ENCODE results near the gene FZR1. TPM values are rescaled to one million over a fixed set of nuclear protein-coding genes. Genes with fewer than 3 reads are reported as not detected.
"Not testable (repeated sequence)": the region's sequence is repeated elsewhere in the genome, so short reads cannot be mapped to it uniquely, and the experiment has no call there.

The FZR1 gene
- total and polyA plus RNA-seq, 2 experiments from 2014 or later, result 16.1 to 39.2 TPM

DNA sequence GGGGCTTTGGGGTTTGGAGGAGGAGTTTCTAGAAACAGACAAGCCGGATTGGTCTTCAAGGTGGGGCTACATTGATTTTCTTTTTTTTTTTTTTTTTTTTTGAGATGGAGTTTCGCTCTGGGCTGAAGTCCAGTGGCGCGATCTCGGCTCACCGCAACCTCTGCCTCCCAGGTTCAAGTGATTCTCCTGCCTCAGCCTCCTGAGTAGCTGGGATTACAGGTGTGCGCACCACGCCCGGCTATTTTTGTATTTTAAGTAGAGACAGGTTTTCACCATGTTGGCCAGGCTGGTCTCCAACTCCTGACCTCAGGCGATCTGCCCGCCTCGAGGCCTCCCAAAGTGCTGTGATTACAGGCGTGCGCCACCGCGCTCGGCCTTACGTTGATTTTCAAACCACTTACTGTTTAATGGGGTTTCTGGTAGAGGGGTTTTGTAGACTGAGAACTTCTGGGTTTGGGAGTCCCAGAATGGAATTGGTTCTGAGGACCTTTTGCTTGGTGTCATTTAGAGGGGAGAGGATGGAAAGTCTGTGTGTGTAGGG is 2.1 kb downstream of the FZR1 start:
- not testable (repeated sequence) for H3K9me3 Mint-ChIP-seq; H3K9me2 ChIP-seq (ENCODE audit: insufficient read depth); H3K27me3 ChIP-seq (ENCODE audit: insufficient read depth); DNase-seq (ENCODE audit: low spot score); H3K36me3 ChIP-seq (ENCODE audit: insufficient read depth); ATAC-seq; H3K27ac ChIP-seq (ENCODE audit: low read depth); H4K20me1 ChIP-seq (replicated peaks; ENCODE audit: insufficient read depth); H3K27ac Mint-ChIP-seq; H3F3A ChIP-seq (replicated peaks; ENCODE audit: low read depth); H2AFZ ChIP-seq
- Histone ChIP-seq H3K4me3 (peak overlapping the region; percentile 86), H3K4me1 (ENCODE audit: insufficient read depth) (peaks cover 15% of the 10 kb centered on the region), H3K4me2 (peak overlapping the region; percentile 97; the same call in 1 of the 2 replicates), H3K79me2 (replicated peaks; ENCODE audit: insufficient read depth) (peaks cover 39% of the 10 kb centered on the region)
- Mint-ChIP-seq H3K4me3 (peak overlapping the region; percentile 82), H3K36me3 (ENCODE audit: low read depth) (peaks cover 11% of the 10 kb centered on the region; the same call in 2 of the 3 replicates), H3K27me3 (ENCODE audit: insufficient read depth, low read depth, poor library complexity) (peaks cover 27% of the 10 kb centered on the region), H3K4me1 (peaks cover 14% of the 10 kb centered on the region)

DNA sequence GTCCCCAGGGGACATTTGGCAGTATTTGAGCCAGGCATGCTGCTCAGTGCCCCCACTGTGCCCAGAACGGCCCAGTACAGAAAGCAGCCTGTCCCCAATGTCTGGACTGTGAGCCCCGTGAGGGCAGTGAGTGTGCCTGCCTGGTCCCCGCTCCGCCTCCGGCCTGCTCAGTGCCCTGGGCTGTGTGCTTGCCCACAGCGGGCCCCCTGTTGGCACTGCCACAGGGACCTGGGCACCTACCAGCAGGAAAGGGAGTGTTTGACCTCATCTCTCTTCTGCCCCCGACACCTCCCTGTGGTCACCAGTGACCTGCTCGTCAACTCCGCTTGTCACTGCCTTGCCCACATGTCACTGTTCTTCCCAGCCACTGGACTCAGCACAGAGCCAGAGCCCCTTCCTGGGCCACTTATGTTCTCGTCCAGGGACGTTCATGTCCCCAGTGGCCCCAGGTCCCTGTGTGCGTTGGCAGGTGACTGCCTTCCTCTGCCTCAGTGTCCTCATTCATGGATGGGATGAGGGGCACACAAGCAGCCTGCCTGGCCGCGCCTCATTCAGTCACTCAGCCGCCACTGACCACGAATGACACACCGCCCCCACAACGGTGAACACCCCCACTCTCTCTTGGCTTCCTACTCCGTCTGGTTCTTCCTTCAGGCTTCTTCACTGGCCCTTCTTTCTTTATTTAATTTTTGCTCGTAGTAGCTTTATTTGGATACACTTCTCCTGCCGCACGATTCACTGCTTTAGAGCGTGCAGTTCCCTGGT is 2.8 kb downstream of the FZR1 start:
- H3K79me2 ChIP-seq (replicated peaks; ENCODE audit: insufficient read depth), result peaks cover 43% of the 10 kb centered on the region
- no peak overlapping the region for H2AFZ ChIP-seq
- H3F3A ChIP-seq (replicated peaks; ENCODE audit: low read depth), result no peaks in the 10 kb centered on the region
- H3K36me3 ChIP-seq (ENCODE audit: insufficient read depth), result no peaks in the 10 kb centered on the region
- no peak overlapping the region for H3K27ac ChIP-seq (ENCODE audit: low read depth)
- peak overlapping the region; percentile 30; the same call in 1 of the 3 replicates for H3K4me3 Mint-ChIP-seq
- no peaks in the 10 kb centered on the region for H3K9me3 Mint-ChIP-seq
- no peak for ATAC-seq
- peaks cover 27% of the 10 kb centered on the region for H3K27me3 Mint-ChIP-seq (ENCODE audit: insufficient read depth, low read depth, poor library complexity)
- no peak overlapping the region for H3K27ac Mint-ChIP-seq
- H3K4me3 ChIP-seq, result no peak overlapping the region
- DNase-seq (ENCODE audit: low spot score), result no peak
- peaks cover 11% of the 10 kb centered on the region; the same call in 2 of the 3 replicates for H3K36me3 Mint-ChIP-seq (ENCODE audit: low read depth)
- H3K9me2 ChIP-seq (ENCODE audit: insufficient read depth), result no peaks in the 10 kb centered on the region
- peaks cover 14% of the 10 kb centered on the region for H3K4me1 Mint-ChIP-seq
- no peak overlapping the region for H3K4me2 ChIP-seq
- TF ChIP-seq ZNF331 (CRISPR knock-in tag; IDR thresholded peaks at IDR 0.05; ENCODE audit: low read depth) (no peak), ZNF114 (CRISPR knock-in tag; IDR thresholded peaks at IDR 0.05) (no peak), NANOG (IDR thresholded peaks at IDR 0.05; ENCODE audit: borderline replicate concordance) (no peak), POLR2AphosphoS5 (IDR thresholded peaks at IDR 0.05; ENCODE audit: low read depth) (no peak), STAT1 (IDR thresholded peaks at IDR 0.05; ENCODE audit: unreplicated experiment) (no peak), EZH2phosphoT487 (IDR thresholded peaks at IDR 0.05; ENCODE audit: unreplicated experiment) (no peak), EZH2 (IDR thresholded peaks at IDR 0.05; ENCODE audit: low read depth, unreplicated experiment) (no peak), JUNB (IDR thresholded peaks at IDR 0.05; ENCODE audit: unreplicated experiment) (no peak)
- TF ChIP-seq, protein P1, sequence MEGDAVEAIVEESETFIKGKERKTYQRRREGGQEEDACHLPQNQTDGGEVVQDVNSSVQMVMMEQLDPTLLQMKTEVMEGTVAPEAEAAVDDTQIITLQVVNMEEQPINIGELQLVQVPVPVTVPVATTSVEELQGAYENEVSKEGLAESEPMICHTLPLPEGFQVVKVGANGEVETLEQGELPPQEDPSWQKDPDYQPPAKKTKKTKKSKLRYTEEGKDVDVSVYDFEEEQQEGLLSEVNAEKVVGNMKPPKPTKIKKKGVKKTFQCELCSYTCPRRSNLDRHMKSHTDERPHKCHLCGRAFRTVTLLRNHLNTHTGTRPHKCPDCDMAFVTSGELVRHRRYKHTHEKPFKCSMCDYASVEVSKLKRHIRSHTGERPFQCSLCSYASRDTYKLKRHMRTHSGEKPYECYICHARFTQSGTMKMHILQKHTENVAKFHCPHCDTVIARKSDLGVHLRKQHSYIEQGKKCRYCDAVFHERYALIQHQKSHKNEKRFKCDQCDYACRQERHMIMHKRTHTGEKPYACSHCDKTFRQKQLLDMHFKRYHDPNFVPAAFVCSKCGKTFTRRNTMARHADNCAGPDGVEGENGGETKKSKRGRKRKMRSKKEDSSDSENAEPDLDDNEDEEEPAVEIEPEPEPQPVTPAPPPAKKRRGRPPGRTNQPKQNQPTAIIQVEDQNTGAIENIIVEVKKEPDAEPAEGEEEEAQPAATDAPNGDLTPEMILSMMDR (conservative IDR thresholded peaks at IDR 0.05; ENCODE audit: low read depth in 2 of 2), result no peak
- TF ChIP-seq, protein P2, sequence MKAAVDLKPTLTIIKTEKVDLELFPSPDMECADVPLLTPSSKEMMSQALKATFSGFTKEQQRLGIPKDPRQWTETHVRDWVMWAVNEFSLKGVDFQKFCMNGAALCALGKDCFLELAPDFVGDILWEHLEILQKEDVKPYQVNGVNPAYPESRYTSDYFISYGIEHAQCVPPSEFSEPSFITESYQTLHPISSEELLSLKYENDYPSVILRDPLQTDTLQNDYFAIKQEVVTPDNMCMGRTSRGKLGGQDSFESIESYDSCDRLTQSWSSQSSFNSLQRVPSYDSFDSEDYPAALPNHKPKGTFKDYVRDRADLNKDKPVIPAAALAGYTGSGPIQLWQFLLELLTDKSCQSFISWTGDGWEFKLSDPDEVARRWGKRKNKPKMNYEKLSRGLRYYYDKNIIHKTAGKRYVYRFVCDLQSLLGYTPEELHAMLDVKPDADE (IDR thresholded peaks at IDR 0.05), result no peak
- TF ChIP-seq, protein P3, sequence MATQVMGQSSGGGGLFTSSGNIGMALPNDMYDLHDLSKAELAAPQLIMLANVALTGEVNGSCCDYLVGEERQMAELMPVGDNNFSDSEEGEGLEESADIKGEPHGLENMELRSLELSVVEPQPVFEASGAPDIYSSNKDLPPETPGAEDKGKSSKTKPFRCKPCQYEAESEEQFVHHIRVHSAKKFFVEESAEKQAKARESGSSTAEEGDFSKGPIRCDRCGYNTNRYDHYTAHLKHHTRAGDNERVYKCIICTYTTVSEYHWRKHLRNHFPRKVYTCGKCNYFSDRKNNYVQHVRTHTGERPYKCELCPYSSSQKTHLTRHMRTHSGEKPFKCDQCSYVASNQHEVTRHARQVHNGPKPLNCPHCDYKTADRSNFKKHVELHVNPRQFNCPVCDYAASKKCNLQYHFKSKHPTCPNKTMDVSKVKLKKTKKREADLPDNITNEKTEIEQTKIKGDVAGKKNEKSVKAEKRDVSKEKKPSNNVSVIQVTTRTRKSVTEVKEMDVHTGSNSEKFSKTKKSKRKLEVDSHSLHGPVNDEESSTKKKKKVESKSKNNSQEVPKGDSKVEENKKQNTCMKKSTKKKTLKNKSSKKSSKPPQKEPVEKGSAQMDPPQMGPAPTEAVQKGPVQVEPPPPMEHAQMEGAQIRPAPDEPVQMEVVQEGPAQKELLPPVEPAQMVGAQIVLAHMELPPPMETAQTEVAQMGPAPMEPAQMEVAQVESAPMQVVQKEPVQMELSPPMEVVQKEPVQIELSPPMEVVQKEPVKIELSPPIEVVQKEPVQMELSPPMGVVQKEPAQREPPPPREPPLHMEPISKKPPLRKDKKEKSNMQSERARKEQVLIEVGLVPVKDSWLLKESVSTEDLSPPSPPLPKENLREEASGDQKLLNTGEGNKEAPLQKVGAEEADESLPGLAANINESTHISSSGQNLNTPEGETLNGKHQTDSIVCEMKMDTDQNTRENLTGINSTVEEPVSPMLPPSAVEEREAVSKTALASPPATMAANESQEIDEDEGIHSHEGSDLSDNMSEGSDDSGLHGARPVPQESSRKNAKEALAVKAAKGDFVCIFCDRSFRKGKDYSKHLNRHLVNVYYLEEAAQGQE (IDR thresholded peaks at IDR 0.05; ENCODE audit: unreplicated experiment), result no peak
- H4K20me1 ChIP-seq (replicated peaks; ENCODE audit: insufficient read depth), result peaks cover 7% of the 10 kb centered on the region; the same call in 1 of the 2 replicates
- peaks cover 15% of the 10 kb centered on the region for H3K4me1 ChIP-seq (ENCODE audit: insufficient read depth)
- no peaks in the 10 kb centered on the region for H3K27me3 ChIP-seq (ENCODE audit: insufficient read depth)
